Colon (tissue), 2 donors: ENCODE results near the gene SUCNR1.
"Not testable (repeated sequence)": the region's sequence is repeated elsewhere in the genome, so short reads cannot be mapped to it uniquely, and the experiment has no call there.

Experiments used
- FAIRE-seq: peaks from 2 replicates; lab custom pipeline; 2012; peaks lifted over from hg19 to GRCh38; lab: Jason Lieb, UNC
- donor health status: control.
- donor health status: control.

Gene SUCNR1

GRCh38 chr3:151871639-151872468 lies 1.6 kb upstream of the SUCNR1 start:
- FAIRE-seq, result no peak

GRCh38 chr3:151874079-151874478 lies 636 bp downstream of the SUCNR1 start:
- not testable (repeated sequence) for FAIRE-seq

GRCh38 chr3:151875759-151876158 lies 2.3 kb downstream of the SUCNR1 start:
- FAIRE-seq, result no peak

- no peak for FAIRE-seq
Measured at GRCh38 chr3:151877269-151877668, 3.8 kb downstream of the SUCNR1 start.

DNA sequence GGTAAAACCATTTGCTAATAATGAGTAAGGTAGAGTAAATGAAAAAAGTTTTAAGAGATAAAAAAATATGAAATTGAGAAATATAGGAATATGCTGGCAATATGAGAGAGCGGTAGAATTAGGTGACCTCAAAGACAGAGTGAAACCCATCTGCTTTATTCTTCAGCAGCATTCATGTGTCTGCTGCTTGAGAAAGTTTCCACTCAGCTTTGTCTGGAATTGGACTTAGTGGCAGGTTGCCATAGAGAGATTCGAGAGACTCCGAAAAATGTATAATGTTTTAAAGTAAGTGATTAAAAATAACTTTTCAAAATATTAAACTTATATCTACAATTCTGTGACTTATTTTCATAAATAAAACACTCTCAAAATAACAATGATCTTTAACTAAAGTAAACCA lies 5.0 kb downstream of the SUCNR1 start:
- no peak for FAIRE-seq

DNA sequence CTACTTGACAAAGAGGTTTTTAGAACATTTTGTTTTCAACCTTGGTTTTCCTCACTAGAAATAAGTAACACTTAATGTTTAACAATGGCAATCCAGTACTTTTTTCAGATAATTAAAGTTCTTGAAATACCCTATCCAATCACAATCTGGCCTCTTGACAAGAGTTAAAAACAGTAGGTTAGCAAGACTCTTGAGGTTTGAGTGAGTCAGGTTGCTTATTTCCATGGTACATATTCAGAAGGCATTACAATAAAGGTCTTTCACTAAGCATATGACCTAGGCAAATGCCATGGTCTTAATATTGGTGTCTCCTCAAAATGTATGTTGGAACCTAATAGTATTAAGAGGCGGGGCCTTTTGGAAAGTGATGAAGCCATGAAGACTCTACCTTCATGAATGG lies 5.6 kb downstream of the SUCNR1 start:
- no peak for FAIRE-seq

GRCh38 chr3:151879679-151880415 lies 6.4 kb downstream of the SUCNR1 start:
- FAIRE-seq, result no peak

- no peak for FAIRE-seq
Measured at GRCh38 chr3:151880416-151880690, 6.9 kb downstream of the SUCNR1 start.

GRCh38 chr3:151881137-151881536 lies 7.7 kb downstream of the SUCNR1 start:
- no peak for FAIRE-seq

- FAIRE-seq, result not testable (repeated sequence)
Measured at GRCh38 chr3:151885397-151885796, 12.0 kb downstream of the SUCNR1 start.

DNA sequence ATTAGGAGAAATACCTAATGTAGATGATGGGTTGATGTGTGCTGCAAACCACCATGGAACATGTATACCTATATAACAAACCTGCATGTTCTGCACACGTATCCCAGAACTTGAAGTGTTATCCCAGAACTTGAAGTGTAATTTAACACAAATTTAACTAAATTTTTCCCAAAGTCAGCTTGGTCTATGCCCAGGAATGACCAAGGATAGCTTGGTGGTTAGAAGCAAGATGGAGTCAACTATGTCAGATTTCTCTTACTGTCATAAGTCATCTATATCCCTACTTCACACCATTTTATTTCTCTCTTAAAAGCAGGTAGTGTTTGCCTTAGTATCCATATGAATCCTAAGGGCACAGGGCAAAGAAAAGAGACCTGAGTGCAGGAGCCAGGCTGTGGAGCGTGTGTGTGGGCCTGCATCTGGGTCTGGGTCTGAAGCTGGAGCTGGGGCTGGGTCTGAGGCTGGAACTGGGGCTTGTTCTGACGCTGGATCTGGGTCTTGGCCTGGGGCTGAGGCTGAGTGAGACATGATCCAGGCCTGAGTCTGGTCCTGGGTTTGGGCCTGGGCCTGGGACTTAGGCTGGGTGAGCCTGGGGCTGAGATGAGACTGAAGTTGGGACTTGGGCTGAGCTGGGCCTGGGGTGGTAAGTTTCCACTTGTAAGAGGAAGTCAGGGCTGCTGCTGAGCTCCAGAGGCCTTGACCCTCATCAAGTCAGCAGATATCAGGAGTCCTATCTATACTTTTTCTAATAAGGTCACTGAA lies 14.2 kb downstream of the SUCNR1 start:
- FAIRE-seq, result not testable (repeated sequence)

GRCh38 chr3:151890721-151891141 lies 17.3 kb downstream of the SUCNR1 start:
- no peak for FAIRE-seq

DNA sequence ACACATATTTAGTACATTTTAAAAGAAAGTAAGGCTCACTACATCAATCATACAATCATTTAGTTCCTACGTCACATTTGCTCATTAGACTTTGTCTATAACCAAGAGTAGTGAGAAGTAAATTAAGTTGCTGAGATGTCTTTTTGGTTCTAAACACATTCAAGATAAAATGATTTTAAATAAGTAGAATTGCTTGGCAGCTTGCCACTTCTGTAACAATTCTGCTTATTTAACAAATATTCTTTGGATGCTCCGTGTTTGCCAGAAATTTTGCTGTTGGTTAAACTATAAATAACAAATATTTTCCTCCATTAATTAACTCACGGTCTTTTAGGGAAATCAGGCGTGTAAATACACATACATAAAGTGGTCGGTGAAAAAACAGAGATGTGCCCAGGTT lies 18.3 kb downstream of the SUCNR1 start:
- no peak for FAIRE-seq

DNA sequence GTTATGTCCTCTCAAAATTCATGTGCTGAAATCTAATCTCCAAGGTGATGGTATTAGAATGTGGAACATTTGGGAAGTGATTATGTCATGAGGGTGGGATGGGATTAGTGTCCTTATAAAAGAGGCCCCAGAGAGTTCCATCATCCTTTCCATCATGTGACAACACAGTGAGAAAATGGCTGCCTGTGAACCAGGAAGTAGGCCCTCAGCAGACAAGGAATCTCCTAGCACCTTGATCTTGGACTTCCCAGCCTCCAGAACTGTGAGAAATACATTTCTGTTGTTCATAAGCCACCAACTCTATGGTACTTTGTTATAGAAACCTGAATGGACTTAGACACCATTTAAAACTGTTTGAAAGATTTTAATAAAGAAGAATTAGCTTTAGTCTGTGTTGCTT lies 20.8 kb downstream of the SUCNR1 start:
- no peak for FAIRE-seq

- no peak for FAIRE-seq
Measured at GRCh38 chr3:151895478-151896241, 22.2 kb downstream of the SUCNR1 start.

- no peak for FAIRE-seq
Measured at GRCh38 chr3:151896246-151897012, 23.0 kb downstream of the SUCNR1 start.

DNA sequence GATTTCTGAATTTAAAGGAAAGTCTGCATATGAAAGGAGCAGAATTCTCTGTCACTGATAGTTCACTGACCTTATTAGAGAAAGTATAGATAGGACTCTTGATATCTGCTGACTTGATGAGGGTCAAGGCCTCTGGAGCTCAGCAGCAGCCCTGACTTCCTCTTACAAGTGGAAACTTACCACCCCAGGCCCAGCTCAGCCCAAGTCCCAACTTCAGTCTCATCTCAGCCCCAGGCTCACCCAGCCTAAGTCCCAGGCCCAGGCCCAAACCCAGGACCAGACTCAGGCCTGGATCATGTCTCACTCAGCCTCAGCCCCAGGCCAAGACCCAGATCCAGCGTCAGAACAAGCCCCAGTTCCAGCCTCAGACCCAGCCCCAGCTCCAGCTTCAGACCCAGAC lies 24.7 kb downstream of the SUCNR1 start:
- not testable (repeated sequence) for FAIRE-seq

DNA sequence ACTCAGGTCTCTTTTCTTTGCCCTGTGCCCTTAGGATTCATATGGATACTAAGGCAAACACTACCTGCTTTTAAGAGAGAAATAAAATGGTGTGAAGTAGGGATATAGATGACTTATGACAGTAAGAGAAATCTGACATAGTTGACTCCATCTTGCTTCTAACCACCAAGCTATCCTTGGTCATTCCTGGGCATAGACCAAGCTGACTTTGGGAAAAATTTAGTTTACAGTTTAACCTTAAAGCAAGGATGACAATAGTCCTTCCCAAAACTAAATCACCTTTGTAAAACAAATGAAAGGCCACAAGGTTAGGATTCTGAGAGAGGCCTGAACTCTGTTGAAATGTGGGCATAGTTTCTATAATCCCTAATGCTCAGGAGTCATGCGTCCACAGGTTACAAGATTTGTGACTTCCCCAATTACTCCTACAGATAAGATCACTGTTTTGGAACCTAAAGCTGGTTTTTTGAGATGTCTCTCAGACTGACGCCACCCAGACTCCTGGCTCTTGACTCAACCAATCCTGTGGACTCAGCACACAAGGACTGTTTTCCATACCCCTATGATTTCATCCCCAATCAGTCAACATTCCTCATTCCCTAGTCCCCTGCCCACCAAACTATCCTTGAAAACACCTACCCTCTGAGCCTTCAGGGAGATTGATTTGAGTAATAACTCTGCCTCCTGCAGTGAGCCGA lies 25.3 kb downstream of the SUCNR1 start:
- FAIRE-seq, result not testable (repeated sequence)

DNA sequence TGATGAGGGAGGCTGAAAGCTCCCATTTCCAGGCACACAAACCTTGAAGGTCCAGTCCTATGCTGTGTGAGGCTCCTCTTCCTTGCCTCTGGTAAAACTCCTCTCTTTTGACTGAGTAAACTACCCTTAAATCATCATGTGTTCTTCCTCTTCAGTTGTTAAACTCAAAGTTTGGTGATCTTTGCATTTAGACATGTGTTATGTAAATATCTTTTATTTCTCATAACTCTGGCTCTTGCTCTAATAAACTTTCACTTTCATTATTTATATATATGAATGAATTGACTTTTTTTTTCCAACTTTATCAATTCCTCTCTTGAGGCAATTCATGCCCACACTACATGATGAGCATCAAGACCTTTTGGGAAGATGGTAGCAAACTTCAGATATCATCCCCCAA lies 26.6 kb downstream of the SUCNR1 start:
- FAIRE-seq, result no peak

GRCh38 chr3:151900460-151900859 lies 27.0 kb downstream of the SUCNR1 start:
- FAIRE-seq, result no peak
